Breast epithelium (tissue), 4 donors: ENCODE results near the gene MEF2C. TPM values are rescaled to one million over a fixed set of nuclear protein-coding genes. Genes with fewer than 3 reads are reported as not detected.
"Not testable (repeated sequence)": the region's sequence is repeated elsewhere in the genome, so short reads cannot be mapped to it uniquely, and the experiment has no call there.

Experiments used
- DNase-seq, 2 donors: peaks; one replicate each; pipeline ENCODE4 v3.0.0-alpha.2; 2019; ENCODE audit warnings: low spot score in 2 of 2
- H3K27ac ChIP-seq, 2 donors: fragments of 200-600 bp; sonication (generic) in 1 of 2; one replicate each; pipeline ENCODE4 v1.5.1; 2016 to 2019; ENCODE audit warnings: mild to moderate bottlenecking in 1 of 2
- H3K27me3 ChIP-seq, 2 donors: fragments of 200-600 bp; sonication (generic) in 1 of 2; one replicate each; pipeline versions ENCODE4 v1.5.1 to v1.6.0; 2017 to 2019; ENCODE audit warnings: control low read depth in 1 of 2, mild to moderate bottlenecking in 1 of 2
- H3K36me3 ChIP-seq: fragments of 200-600 bp; one replicate; pipeline ENCODE4 v1.5.1; 2019
- H3K4me1 ChIP-seq, 2 donors: fragments of 200-600 bp; sonication (generic); one replicate each; pipeline ENCODE4 v1.5.1; 2016 to 2019; ENCODE audit warnings: control low read depth in 1 of 2
- H3K4me3 ChIP-seq, 3 donors: fragments of 200-600 bp; sonication (generic); 1 replicate in 2 of 3; 2 replicates in 1 of 3; pipeline ENCODE4 v1.5.1; 2016 to 2019; ENCODE audit warnings: mild to moderate bottlenecking in 3 of 3, moderate library complexity in 2 of 3
- H3K9me3 ChIP-seq, 2 donors: fragments of 200-600 bp; sonication (generic) in 1 of 2; one replicate each; pipeline ENCODE4 v1.5.1; 2016 to 2019; ENCODE audit warnings: control low read depth in 1 of 2
- CTCF ChIP-seq, 3 donors: fragments of 450-650 bp; IDR thresholded peaks; one replicate each; pipeline ENCODE4 v1.5.1; 2016 to 2017; ENCODE audit warnings: antibody characterized with exemption in 3 of 3, mild to moderate bottlenecking in 3 of 3, moderate library complexity in 3 of 3
- POLR2A ChIP-seq: fragments of 450-650 bp; IDR thresholded peaks from one replicate; pipeline ENCODE4 v1.6.1; 2016; ENCODE audit warnings: antibody characterized with exemption, mild to moderate bottlenecking, moderate library complexity
- POLR2AphosphoS5 ChIP-seq, 3 donors: sonication (generic); formaldehyde crosslinking; IDR thresholded peaks; one replicate each; pipeline ENCODE4 v1.6.1; 2017; ENCODE audit warnings: antibody characterized with exemption in 3 of 3
- intact Hi-C: fragments of 100-400 bp; cut with DNase I; formaldehyde crosslinking; loops from one replicate; pipeline ENCODE4 v1.15.1; 2023; ENCODE audit warnings: low total_unique reads
- total RNA-seq, 3 donors: library from RNA; depleted of rRNA; stranded (reverse); fragments of >200 nt; gene quantifications; one replicate each; pipeline ENCODE4 v1.1.0, GENCODE V29; 2016

MEF2C gene
- total RNA-seq, 3 donors from 2014 or later, result 27.4 to 41.8 (median 32.1) TPM

GRCh38 chr5:88806338-88806737 lies 76.6 kb downstream of the MEF2C start:
- Histone ChIP-seq H3K36me3 (no peaks in the 10 kb centered on the region), H3K9me3 (no peaks in the 10 kb centered on the region), H3K4me3 (no peak overlapping the region), H3K4me1 (no peaks in the 10 kb centered on the region), H3K27me3 (no peaks in the 10 kb centered on the region), H3K27ac (no peak overlapping the region)
- TF ChIP-seq POLR2A, result no peak
- TF ChIP-seq POLR2AphosphoS5 (IDR thresholded peaks at IDR 0.05), result no peak
- TF ChIP-seq CTCF (IDR thresholded peaks at IDR 0.05), result no peak
- DNase-seq, result no peak
- intact Hi-C loops, result no loop called here

- DNase-seq, result no peak
- no peak overlapping the region for H3K4me3 ChIP-seq
- TF ChIP-seq CTCF (IDR thresholded peaks at IDR 0.05) (no peak), POLR2A (no peak), POLR2AphosphoS5 (IDR thresholded peaks at IDR 0.05) (no peak)
- no peaks in the 10 kb centered on the region for H3K9me3 ChIP-seq
- H3K27ac ChIP-seq, result no peak overlapping the region
- H3K27me3 ChIP-seq, result no peaks in the 10 kb centered on the region
- no peaks in the 10 kb centered on the region for H3K4me1 ChIP-seq
- intact Hi-C loops, result no loop called here
- no peaks in the 10 kb centered on the region for H3K36me3 ChIP-seq
These were observed 77.7 kb downstream of the MEF2C start for GRCh38 chr5:88805151-88805784.

GRCh38 chr5:88804444-88804843 lies 78.5 kb downstream of the MEF2C start:
- intact Hi-C loops, result no loop called here
- Histone ChIP-seq H3K36me3 (no peaks in the 10 kb centered on the region), H3K27ac (no peak overlapping the region), H3K27me3 (no peaks in the 10 kb centered on the region), H3K4me3 (no peak overlapping the region), H3K4me1 (no peaks in the 10 kb centered on the region), H3K9me3 (no peaks in the 10 kb centered on the region)
- TF ChIP-seq POLR2AphosphoS5 (IDR thresholded peaks at IDR 0.05), result no peak
- no peak for TF ChIP-seq CTCF (IDR thresholded peaks at IDR 0.05)
- no peak for TF ChIP-seq POLR2A
- no peak for DNase-seq

GRCh38 chr5:88803309-88803708 lies 79.7 kb downstream of the MEF2C start:
- intact Hi-C loops, result no loop called here
- no peak overlapping the region for H3K27ac ChIP-seq
- no peaks in the 10 kb centered on the region for H3K4me1 ChIP-seq
- no peak for TF ChIP-seq POLR2AphosphoS5 (IDR thresholded peaks at IDR 0.05)
- TF ChIP-seq CTCF (IDR thresholded peaks at IDR 0.05), result no peak
- no peak for TF ChIP-seq POLR2A
- H3K36me3 ChIP-seq, result no peaks in the 10 kb centered on the region
- no peaks in the 10 kb centered on the region for H3K27me3 ChIP-seq
- no peak overlapping the region for H3K4me3 ChIP-seq
- no peak for DNase-seq
- no peaks in the 10 kb centered on the region for H3K9me3 ChIP-seq

- Histone ChIP-seq H3K27ac (no peak overlapping the region), H3K27me3 (no peaks in the 10 kb centered on the region), H3K9me3 (no peaks in the 10 kb centered on the region), H3K4me1 (no peaks in the 10 kb centered on the region), H3K36me3 (no peaks in the 10 kb centered on the region), H3K4me3 (no peak overlapping the region)
- no peak for TF ChIP-seq POLR2AphosphoS5 (IDR thresholded peaks at IDR 0.05)
- no peak for TF ChIP-seq POLR2A
- TF ChIP-seq CTCF (IDR thresholded peaks at IDR 0.05), result no peak
- intact Hi-C loops, result no loop called here
- no peak for DNase-seq
These were observed 82.9 kb downstream of the MEF2C start for GRCh38 chr5:88799938-88800535.

- not testable (repeated sequence) for H3K9me3 ChIP-seq
These were observed 84.1 kb downstream of the MEF2C start for GRCh38 chr5:88798933-88799332.

GRCh38 chr5:88793797-88794196 lies 89.2 kb downstream of the MEF2C start:
- intact Hi-C loops, result loop anchor here (2.0 kb wide), 1 partner anchor 31 kb away; no protein-coding TSS in a partner anchor
- not testable (repeated sequence) for H3K36me3 ChIP-seq, H3K4me1 ChIP-seq, DNase-seq, H3K9me3 ChIP-seq, H3K27me3 ChIP-seq, H3K4me3 ChIP-seq, H3K27ac ChIP-seq

More at GRCh38 chr5:88798933-88799332, 84.1 kb downstream of the MEF2C start:
- H3K27ac ChIP-seq, intact Hi-C loops, DNase-seq, H3K36me3 ChIP-seq, H3K27me3 ChIP-seq, H3K4me3 ChIP-seq, H3K4me1 ChIP-seq: not testable (repeated sequence)
